HepG2 (cell line): Measurements from ENCODE around the gene AGBL3. TPM values are rescaled to one million over a fixed set of nuclear protein-coding genes. Genes with fewer than 3 reads are reported as not detected.

Experiments used
- AHR ChIP-seq: IDR thresholded peaks from 2 replicates; pipeline ENCODE4 v1.6.1; 2018; ENCODE audit warnings: missing genetic modification reagents, missing compliant biosample characterization
- FOXC1 ChIP-seq: sonication (generic); formaldehyde crosslinking; IDR thresholded peaks from 2 replicates; pipeline ENCODE4 v1.8.0; 2022; ENCODE audit warnings: mild to moderate bottlenecking, missing genetic modification reagents, borderline replicate concordance
- HOXA7 ChIP-seq: sonication (generic); formaldehyde crosslinking; IDR thresholded peaks from 2 replicates; pipeline ENCODE4 v1.8.1; 2022; ENCODE audit warnings: mild to moderate bottlenecking, missing genetic modification reagents, moderate library complexity
- MTA3 ChIP-seq: sonication (generic); formaldehyde crosslinking; IDR thresholded peaks from 2 replicates; pipeline ENCODE4 v1.4.0; 2020; ENCODE audit warnings: missing genetic modification reagents
- NPAS2 ChIP-seq: sonication (generic); formaldehyde crosslinking; IDR thresholded peaks from 2 replicates; pipeline ENCODE4 v1.8.0; 2022; ENCODE audit warnings: mild to moderate bottlenecking, missing genetic modification reagents, borderline replicate concordance
- POLR2A ChIP-seq, 2 experiments: IDR thresholded peaks; 2 replicates each; pipeline ENCODE4 v1.6.1; 2011; ENCODE audit warnings: low read depth in 2 of 2, low read length in 2 of 2, mild to moderate bottlenecking in 1 of 2, moderate library complexity in 1 of 2; ENCODE audit not compliant: insufficient read depth in 1 of 2
- PTBP1 ChIP-seq: fragments of 200-400 bp; formaldehyde crosslinking; IDR thresholded peaks from 2 replicates; pipeline ENCODE4 v1.6.1; 2018; ENCODE audit warnings: low read length, low read depth; ENCODE audit not compliant: poor library complexity, severe bottlenecking
- SYNCRIP ChIP-seq: fragments of 200-400 bp; formaldehyde crosslinking; IDR thresholded peaks from 2 replicates; pipeline ENCODE4 v1.6.1; 2018; ENCODE audit warnings: mild to moderate bottlenecking, low read depth, low read length; ENCODE audit not compliant: insufficient read depth
- USF2 ChIP-seq, 2 experiments: sonication (generic) in 1 of 2; formaldehyde crosslinking in 1 of 2; IDR thresholded peaks; 2 replicates each; pipeline versions ENCODE4 v1.5.1 to v1.6.1; 2011 to 2020; ENCODE audit warnings: borderline replicate concordance in 1 of 2, low read depth in 1 of 2, low read length in 1 of 2, mild to moderate bottlenecking in 1 of 2, missing genetic modification reagents in 1 of 2, moderate library complexity in 1 of 2
- ZFP90 ChIP-seq: sonication (generic); formaldehyde crosslinking; IDR thresholded peaks from 2 replicates; pipeline ENCODE4 v1.8.0; 2022; ENCODE audit warnings: missing genetic modification reagents, mild to moderate bottlenecking, inconsistent platforms, borderline replicate concordance
- ZNF501 ChIP-seq: sonication (generic); formaldehyde crosslinking; IDR thresholded peaks from 2 replicates; pipeline ENCODE4 v1.5.1; 2020; ENCODE audit warnings: mild to moderate bottlenecking, moderate library complexity, missing genetic modification reagents
- ZNF552 ChIP-seq: sonication (generic); formaldehyde crosslinking; IDR thresholded peaks from 2 replicates; pipeline ENCODE4 v1.9.0; 2022; ENCODE audit warnings: missing genetic modification reagents, mild to moderate bottlenecking, borderline replicate concordance
- ZNF567 ChIP-seq: sonication (generic); formaldehyde crosslinking; IDR thresholded peaks from 2 replicates; pipeline ENCODE4 v1.8.1; 2023; ENCODE audit warnings: mild to moderate bottlenecking, missing genetic modification reagents, borderline replicate concordance
- ZNF580 ChIP-seq: IDR thresholded peaks from 2 replicates; pipeline ENCODE4 v1.6.1; 2016; ENCODE audit warnings: low read depth, borderline replicate concordance
- ZNF616 ChIP-seq: sonication (generic); formaldehyde crosslinking; IDR thresholded peaks from 2 replicates; pipeline ENCODE4 v1.5.0; 2020; ENCODE audit warnings: low read depth, mild to moderate bottlenecking, missing genetic modification reagents
- ZNF713 ChIP-seq: sonication (generic); formaldehyde crosslinking; IDR thresholded peaks from 2 replicates; pipeline ENCODE4 v1.4.0; 2020; ENCODE audit warnings: mild to moderate bottlenecking, missing genetic modification reagents
- polyA plus RNA-seq, 8 experiments: library from polyadenylated mRNA; depleted of rRNA in 3 of 8; stranded (reverse) in 7 of 8; unstranded in 1 of 8; fragments of >200 nt; fragmentation: Illumina TruSeq in 4 of 8; extraction: Trizol in 4 of 8; gene quantifications; 2 replicates each; pipeline versions ENCODE4 v1.2.1 to v1.2.3, GENCODE V29; 2011 to 2016; ENCODE audit warnings: low read depth in 4 of 8, missing spikeins in 1 of 8, mixed read lengths in 1 of 8; ENCODE audit not compliant: insufficient read depth in 1 of 8
- total RNA-seq, 5 experiments: library from RNA; depleted of rRNA; stranded (reverse); fragments of >200 nt; fragmentation: Illumina TruSeq; extraction: Trizol; gene quantifications; 2 replicates each; pipeline ENCODE4 v1.2.3, GENCODE V29; 2016; ENCODE audit warnings: low read depth in 1 of 5
- TF ChIP-seq, protein P1 (sequence below): sonication (generic); formaldehyde crosslinking; IDR thresholded peaks from 2 replicates; pipeline ENCODE4 v1.4.0; 2020; ENCODE audit warnings: missing genetic modification reagents, borderline replicate concordance
- TF ChIP-seq, protein P2 (sequence below): sonication (generic); formaldehyde crosslinking; conservative IDR thresholded peaks from 2 replicates; pipeline ENCODE4 v1.8.1; 2023; ENCODE audit warnings: missing genetic modification reagents

Gene AGBL3
- total and polyA plus RNA-seq, 2 of the 13 experiments (the other 11 are each of a cell fraction or from before 2014, with no cell fraction given): 2.2 to 7.2 TPM

DNA sequence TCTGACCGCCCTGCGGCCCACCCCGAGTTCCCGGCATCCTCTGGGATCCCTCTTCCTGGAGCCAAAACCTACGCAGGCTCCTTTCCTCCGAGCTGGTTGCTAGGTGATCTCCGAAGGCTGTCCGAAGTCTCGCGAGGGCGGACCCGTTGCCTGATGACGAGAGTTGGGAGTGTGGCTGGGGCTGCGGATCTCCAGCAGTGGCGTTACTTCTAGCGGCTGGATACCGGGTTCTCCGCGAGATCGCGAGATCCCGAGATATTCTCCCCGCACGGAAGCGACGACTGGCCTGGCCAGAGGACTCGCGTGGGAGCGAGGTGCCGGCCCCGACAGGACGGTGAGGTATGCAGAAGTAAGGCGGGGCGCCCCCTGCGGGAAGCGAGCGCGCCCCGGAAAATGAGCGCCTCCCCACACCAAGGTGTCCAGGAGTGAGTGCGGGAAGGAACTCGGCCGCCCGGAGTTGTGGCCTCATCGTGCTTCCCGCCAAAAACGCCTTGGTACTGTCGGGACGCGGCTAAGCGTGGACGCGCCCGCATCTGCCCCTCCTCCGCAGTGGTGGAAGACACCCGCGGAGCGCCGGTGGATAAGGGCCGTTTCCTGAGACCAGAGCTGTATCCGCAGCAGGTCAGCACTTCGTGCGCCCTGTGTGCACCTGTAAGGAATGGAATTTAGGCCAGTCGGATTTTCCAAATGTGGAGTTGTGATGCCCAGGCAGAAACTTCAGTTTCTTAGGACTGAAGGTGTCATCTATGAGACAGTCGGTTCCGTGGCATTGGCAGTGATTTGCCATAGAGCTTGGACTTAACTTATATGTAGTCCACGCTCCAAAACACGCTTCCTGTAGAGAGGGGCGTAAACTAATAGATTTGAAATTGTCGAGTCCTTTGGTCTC is at the start of gene AGBL3 (continued):
- no peak for TF ChIP-seq MTA3
- no peak for TF ChIP-seq HOXA7 (CRISPR knock-in tag)
- no peak for TF ChIP-seq USF2 (IDR thresholded peaks at IDR 0.05; ENCODE audit: low read depth, low read length)
- no peak for TF ChIP-seq USF2 (CRISPR knock-in tag; IDR thresholded peaks at IDR 0.05; ENCODE audit: borderline replicate concordance)
- TF ChIP-seq, protein P1, sequence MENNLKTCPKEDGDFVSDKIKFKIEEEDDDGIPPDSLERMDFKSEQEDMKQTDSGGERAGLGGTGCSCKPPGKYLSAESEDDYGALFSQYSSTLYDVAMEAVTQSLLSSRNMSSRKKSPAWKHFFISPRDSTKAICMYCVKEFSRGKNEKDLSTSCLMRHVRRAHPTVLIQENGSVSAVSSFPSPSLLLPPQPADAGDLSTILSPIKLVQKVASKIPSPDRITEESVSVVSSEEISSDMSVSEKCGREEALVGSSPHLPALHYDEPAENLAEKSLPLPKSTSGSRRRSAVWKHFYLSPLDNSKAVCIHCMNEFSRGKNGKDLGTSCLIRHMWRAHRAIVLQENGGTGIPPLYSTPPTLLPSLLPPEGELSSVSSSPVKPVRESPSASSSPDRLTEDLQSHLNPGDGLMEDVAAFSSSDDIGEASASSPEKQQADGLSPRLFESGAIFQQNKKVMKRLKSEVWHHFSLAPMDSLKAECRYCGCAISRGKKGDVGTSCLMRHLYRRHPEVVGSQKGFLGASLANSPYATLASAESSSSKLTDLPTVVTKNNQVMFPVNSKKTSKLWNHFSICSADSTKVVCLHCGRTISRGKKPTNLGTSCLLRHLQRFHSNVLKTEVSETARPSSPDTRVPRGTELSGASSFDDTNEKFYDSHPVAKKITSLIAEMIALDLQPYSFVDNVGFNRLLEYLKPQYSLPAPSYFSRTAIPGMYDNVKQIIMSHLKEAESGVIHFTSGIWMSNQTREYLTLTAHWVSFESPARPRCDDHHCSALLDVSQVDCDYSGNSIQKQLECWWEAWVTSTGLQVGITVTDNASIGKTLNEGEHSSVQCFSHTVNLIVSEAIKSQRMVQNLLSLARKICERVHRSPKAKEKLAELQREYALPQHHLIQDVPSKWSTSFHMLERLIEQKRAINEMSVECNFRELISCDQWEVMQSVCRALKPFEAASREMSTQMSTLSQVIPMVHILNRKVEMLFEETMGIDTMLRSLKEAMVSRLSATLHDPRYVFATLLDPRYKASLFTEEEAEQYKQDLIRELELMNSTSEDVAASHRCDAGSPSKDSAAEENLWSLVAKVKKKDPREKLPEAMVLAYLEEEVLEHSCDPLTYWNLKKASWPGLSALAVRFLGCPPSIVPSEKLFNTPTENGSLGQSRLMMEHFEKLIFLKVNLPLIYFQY (CRISPR knock-in tag): no peak; the same call in 1 of the 2 replicates
- no peak for TF ChIP-seq ZNF552
- TF ChIP-seq ZNF580 (CRISPR knock-in tag): peak; percentile 79; the same call in 1 of the 2 replicates
- 0 out of 2 replicates have a peak, but pooled peaks have one; percentile 31 for TF ChIP-seq ZNF713 (CRISPR knock-in tag)
- TF ChIP-seq SYNCRIP: no peak
- TF ChIP-seq ZNF501: peak; percentile 98
- peak; percentile 73; the same call in 1 of the 2 replicates for TF ChIP-seq FOXC1 (CRISPR knock-in tag)
- no peak for TF ChIP-seq ZNF567 (CRISPR knock-in tag)
- TF ChIP-seq AHR (CRISPR knock-in tag): peak; percentile 63; the same call in 1 of the 2 replicates
- TF ChIP-seq ZNF616: no peak
- peak; percentile 72 to 79; a peak in 3 of 4 replicates for TF ChIP-seq POLR2A (IDR thresholded peaks at IDR 0.05; ENCODE audit: insufficient read depth in 1 of 2, low read depth in 2 of 2, low read length in 2 of 2)
- TF ChIP-seq, protein P2, sequence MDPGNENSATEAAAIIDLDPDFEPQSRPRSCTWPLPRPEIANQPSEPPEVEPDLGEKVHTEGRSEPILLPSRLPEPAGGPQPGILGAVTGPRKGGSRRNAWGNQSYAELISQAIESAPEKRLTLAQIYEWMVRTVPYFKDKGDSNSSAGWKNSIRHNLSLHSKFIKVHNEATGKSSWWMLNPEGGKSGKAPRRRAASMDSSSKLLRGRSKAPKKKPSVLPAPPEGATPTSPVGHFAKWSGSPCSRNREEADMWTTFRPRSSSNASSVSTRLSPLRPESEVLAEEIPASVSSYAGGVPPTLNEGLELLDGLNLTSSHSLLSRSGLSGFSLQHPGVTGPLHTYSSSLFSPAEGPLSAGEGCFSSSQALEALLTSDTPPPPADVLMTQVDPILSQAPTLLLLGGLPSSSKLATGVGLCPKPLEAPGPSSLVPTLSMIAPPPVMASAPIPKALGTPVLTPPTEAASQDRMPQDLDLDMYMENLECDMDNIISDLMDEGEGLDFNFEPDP (CRISPR knock-in tag): 0 out of 2 replicates have a peak, but pooled peaks have one; percentile 95
- TF ChIP-seq ZFP90 (CRISPR knock-in tag): no peak
- no peak for TF ChIP-seq PTBP1
- TF ChIP-seq NPAS2 (CRISPR knock-in tag): no peak
